Activated naive CD4-positive, alpha-beta T cell treated with anti-CD3 and anti-CD28 coated beads, Interleukin-2, amount 50 U/mL, for 24 hours (primary cell): ENCODE results near the gene WRNIP1.
A peak's percentile ranks its signal among the peaks of the same experiment; 100 is the strongest.
"Not testable (repeated sequence)": the region's sequence is repeated elsewhere in the genome, so short reads cannot be mapped to it uniquely, and the experiment has no call there.

Experiments used
- H3K27ac Mint-ChIP-seq: one replicate; pipeline ENCODE4 v1.8.0; 2021; ENCODE audit warnings: mild to moderate bottlenecking, mixed read lengths
- H3K27me3 Mint-ChIP-seq: one replicate; pipeline ENCODE4 v1.8.0; 2021; ENCODE audit warnings: mixed read lengths
- H3K36me3 Mint-ChIP-seq: one replicate; pipeline ENCODE4 v1.8.0; 2021; ENCODE audit warnings: mixed read lengths
- H3K4me1 Mint-ChIP-seq: one replicate; pipeline ENCODE4 v1.8.0; 2021; ENCODE audit warnings: mixed read lengths
- H3K4me3 Mint-ChIP-seq: one replicate; pipeline ENCODE4 v1.8.0; 2021; ENCODE audit warnings: mild to moderate bottlenecking, mixed read lengths
- H3K9me3 Mint-ChIP-seq: one replicate; pipeline ENCODE4 v1.8.0; 2021; ENCODE audit warnings: mixed read lengths

The WRNIP1 gene

GRCh38 chr6:2798586-2799134, 33.5 kb downstream of the WRNIP1 start:
- Mint-ChIP-seq H3K36me3 (no peaks in the 10 kb centered on the region), H3K4me3 (no peak overlapping the region), H3K9me3 (no peaks in the 10 kb centered on the region), H3K27me3 (no peaks in the 10 kb centered on the region), H3K4me1 (peaks cover 26% of the 10 kb centered on the region), H3K27ac (peak overlapping the region; percentile 32)

GRCh38 chr6:2799936-2800527, 34.8 kb downstream of the WRNIP1 start:
- no peaks in the 10 kb centered on the region for H3K9me3 Mint-ChIP-seq
- H3K27ac Mint-ChIP-seq = peak overlapping the region; percentile 11
- H3K36me3 Mint-ChIP-seq = no peaks in the 10 kb centered on the region
- H3K27me3 Mint-ChIP-seq = no peaks in the 10 kb centered on the region
- peaks cover 18% of the 10 kb centered on the region for H3K4me1 Mint-ChIP-seq
- no peak overlapping the region for H3K4me3 Mint-ChIP-seq

GRCh38 chr6:2800552-2801316, 35.5 kb downstream of the WRNIP1 start:
- H3K9me3 Mint-ChIP-seq = no peaks in the 10 kb centered on the region
- H3K4me3 Mint-ChIP-seq = no peak overlapping the region
- peaks cover 18% of the 10 kb centered on the region for H3K4me1 Mint-ChIP-seq
- H3K27ac Mint-ChIP-seq = no peak overlapping the region
- no peaks in the 10 kb centered on the region for H3K27me3 Mint-ChIP-seq
- no peaks in the 10 kb centered on the region for H3K36me3 Mint-ChIP-seq

GRCh38 chr6:2801687-2802086, 36.5 kb downstream of the WRNIP1 start:
- H3K36me3 Mint-ChIP-seq, H3K27ac Mint-ChIP-seq, H3K4me3 Mint-ChIP-seq, H3K9me3 Mint-ChIP-seq, H3K27me3 Mint-ChIP-seq: not testable (repeated sequence)
- H3K4me1 Mint-ChIP-seq = peaks cover 17% of the 10 kb centered on the region

GRCh38 chr6:2802521-2803060, 37.4 kb downstream of the WRNIP1 start:
- H3K27me3 Mint-ChIP-seq = no peaks in the 10 kb centered on the region
- no peak overlapping the region for H3K4me3 Mint-ChIP-seq
- H3K4me1 Mint-ChIP-seq = peaks cover 12% of the 10 kb centered on the region
- no peaks in the 10 kb centered on the region for H3K36me3 Mint-ChIP-seq
- no peaks in the 10 kb centered on the region for H3K9me3 Mint-ChIP-seq
- no peak overlapping the region for H3K27ac Mint-ChIP-seq

GRCh38 chr6:2803731-2804429, 38.7 kb downstream of the WRNIP1 start:
- Mint-ChIP-seq H3K9me3 (no peaks in the 10 kb centered on the region), H3K27me3 (no peaks in the 10 kb centered on the region), H3K27ac (no peak overlapping the region), H3K4me1 (peaks cover 12% of the 10 kb centered on the region), H3K4me3 (no peak overlapping the region), H3K36me3 (no peaks in the 10 kb centered on the region)

- Mint-ChIP-seq H3K9me3 (no peaks in the 10 kb centered on the region), H3K4me3 (no peak overlapping the region), H3K4me1 (peaks cover 9% of the 10 kb centered on the region), H3K27me3 (no peaks in the 10 kb centered on the region), H3K27ac (no peak overlapping the region), H3K36me3 (no peaks in the 10 kb centered on the region)
Observed at GRCh38 chr6:2804516-2804915, 39.3 kb downstream of the WRNIP1 start.

GRCh38 chr6:2805031-2805430, 39.8 kb downstream of the WRNIP1 start:
- Mint-ChIP-seq H3K27me3 (no peaks in the 10 kb centered on the region), H3K4me3 (no peak overlapping the region), H3K9me3 (no peaks in the 10 kb centered on the region), H3K27ac (no peak overlapping the region), H3K36me3 (no peaks in the 10 kb centered on the region), H3K4me1 (peaks cover 4% of the 10 kb centered on the region)

GRCh38 chr6:2806644-2807043, 41.5 kb downstream of the WRNIP1 start:
- no peaks in the 10 kb centered on the region for H3K36me3 Mint-ChIP-seq
- H3K9me3 Mint-ChIP-seq = no peaks in the 10 kb centered on the region
- H3K27ac Mint-ChIP-seq = no peak overlapping the region
- H3K4me1 Mint-ChIP-seq = no peaks in the 10 kb centered on the region
- H3K27me3 Mint-ChIP-seq = no peaks in the 10 kb centered on the region
- no peak overlapping the region for H3K4me3 Mint-ChIP-seq

GRCh38 chr6:2807342-2808090, 42.3 kb downstream of the WRNIP1 start:
- no peaks in the 10 kb centered on the region for H3K27me3 Mint-ChIP-seq
- peaks cover 5% of the 10 kb centered on the region for H3K36me3 Mint-ChIP-seq
- no peak overlapping the region for H3K4me3 Mint-ChIP-seq
- H3K4me1 Mint-ChIP-seq = no peaks in the 10 kb centered on the region
- no peak overlapping the region for H3K27ac Mint-ChIP-seq
- no peaks in the 10 kb centered on the region for H3K9me3 Mint-ChIP-seq

- H3K27ac Mint-ChIP-seq = no peak overlapping the region
- H3K36me3 Mint-ChIP-seq = peaks cover 5% of the 10 kb centered on the region
- no peaks in the 10 kb centered on the region for H3K4me1 Mint-ChIP-seq
- H3K27me3 Mint-ChIP-seq = no peaks in the 10 kb centered on the region
- H3K4me3 Mint-ChIP-seq = no peak overlapping the region
- no peaks in the 10 kb centered on the region for H3K9me3 Mint-ChIP-seq
Observed at GRCh38 chr6:2809015-2809414, 43.8 kb downstream of the WRNIP1 start.

GRCh38 chr6:2810092-2810671, 45.0 kb downstream of the WRNIP1 start:
- Mint-ChIP-seq H3K27me3 (no peaks in the 10 kb centered on the region), H3K4me3 (no peak overlapping the region), H3K27ac (no peak overlapping the region), H3K4me1 (no peaks in the 10 kb centered on the region), H3K9me3 (no peaks in the 10 kb centered on the region), H3K36me3 (peaks cover 5% of the 10 kb centered on the region)

- Mint-ChIP-seq H3K9me3 (peaks cover 10% of the 10 kb centered on the region), H3K27me3 (no peaks in the 10 kb centered on the region), H3K4me1 (peaks cover 16% of the 10 kb centered on the region), H3K27ac (no peak overlapping the region), H3K36me3 (peaks cover 16% of the 10 kb centered on the region), H3K4me3 (no peak overlapping the region)
Observed at GRCh38 chr6:2812695-2813094, 47.5 kb downstream of the WRNIP1 start.

- H3K4me3 Mint-ChIP-seq = no peak overlapping the region
- no peaks in the 10 kb centered on the region for H3K27me3 Mint-ChIP-seq
- no peak overlapping the region for H3K27ac Mint-ChIP-seq
- H3K9me3 Mint-ChIP-seq = peaks cover 10% of the 10 kb centered on the region
- H3K36me3 Mint-ChIP-seq = peaks cover 17% of the 10 kb centered on the region
- H3K4me1 Mint-ChIP-seq = peaks cover 27% of the 10 kb centered on the region
Observed at GRCh38 chr6:2816158-2816557, 51.0 kb downstream of the WRNIP1 start.

GRCh38 chr6:2817903-2818443, 52.8 kb downstream of the WRNIP1 start:
- no peaks in the 10 kb centered on the region for H3K27me3 Mint-ChIP-seq
- peaks cover 12% of the 10 kb centered on the region for H3K36me3 Mint-ChIP-seq
- no peak overlapping the region for H3K4me3 Mint-ChIP-seq
- peaks cover 10% of the 10 kb centered on the region for H3K9me3 Mint-ChIP-seq
- peaks cover 27% of the 10 kb centered on the region for H3K4me1 Mint-ChIP-seq
- no peak overlapping the region for H3K27ac Mint-ChIP-seq
